Osteocyte (in vitro differentiated cells): ENCODE data around the gene PSME1. TPM values are rescaled to one million over a fixed set of nuclear protein-coding genes. Genes with fewer than 3 reads are reported as not detected.

ENCODE experiments used
- DNase-seq: peaks from one replicate; pipeline ENCODE4 v3.0.0; 2021; ENCODE audit warnings: mixed read lengths; ENCODE audit not compliant: unreplicated experiment; ENCODE audit errors: extremely low spot score
- H3K27ac Mint-ChIP-seq: one replicate; pipeline ENCODE4 v1.8.0; 2021; ENCODE audit warnings: mild to moderate bottlenecking, mixed read lengths; ENCODE audit not compliant: unreplicated experiment
- H3K27me3 Mint-ChIP-seq: one replicate; pipeline ENCODE4 v1.8.0; 2021; ENCODE audit warnings: mixed read lengths; ENCODE audit not compliant: unreplicated experiment
- H3K36me3 Mint-ChIP-seq: one replicate; pipeline ENCODE4 v1.8.0; 2021; ENCODE audit warnings: mixed read lengths; ENCODE audit not compliant: unreplicated experiment
- H3K4me1 Mint-ChIP-seq: one replicate; pipeline ENCODE4 v1.8.0; 2021; ENCODE audit warnings: mixed read lengths; ENCODE audit not compliant: unreplicated experiment
- H3K4me3 Mint-ChIP-seq: one replicate; pipeline ENCODE4 v1.8.0; 2021; ENCODE audit warnings: mild to moderate bottlenecking, moderate library complexity, mixed read lengths; ENCODE audit not compliant: unreplicated experiment
- H3K9me3 Mint-ChIP-seq: one replicate; pipeline ENCODE4 v1.8.0; 2021; ENCODE audit warnings: mixed read lengths; ENCODE audit not compliant: unreplicated experiment
- CTCF ChIP-seq: fragments of 200-600 bp; sonication (generic); IDR thresholded peaks from 2 replicates; pipeline ENCODE4 v1.5.0; 2021; ENCODE audit warnings: antibody characterized with exemption, mild to moderate bottlenecking, moderate library complexity
- total RNA-seq: library from RNA; stranded (reverse); gene quantifications from 2 replicates; pipeline ENCODE4 v1.2.1, GENCODE V29; 2021

The PSME1 gene
- total RNA-seq, 1 donor from 2014 or later, result 156 TPM

DNA sequence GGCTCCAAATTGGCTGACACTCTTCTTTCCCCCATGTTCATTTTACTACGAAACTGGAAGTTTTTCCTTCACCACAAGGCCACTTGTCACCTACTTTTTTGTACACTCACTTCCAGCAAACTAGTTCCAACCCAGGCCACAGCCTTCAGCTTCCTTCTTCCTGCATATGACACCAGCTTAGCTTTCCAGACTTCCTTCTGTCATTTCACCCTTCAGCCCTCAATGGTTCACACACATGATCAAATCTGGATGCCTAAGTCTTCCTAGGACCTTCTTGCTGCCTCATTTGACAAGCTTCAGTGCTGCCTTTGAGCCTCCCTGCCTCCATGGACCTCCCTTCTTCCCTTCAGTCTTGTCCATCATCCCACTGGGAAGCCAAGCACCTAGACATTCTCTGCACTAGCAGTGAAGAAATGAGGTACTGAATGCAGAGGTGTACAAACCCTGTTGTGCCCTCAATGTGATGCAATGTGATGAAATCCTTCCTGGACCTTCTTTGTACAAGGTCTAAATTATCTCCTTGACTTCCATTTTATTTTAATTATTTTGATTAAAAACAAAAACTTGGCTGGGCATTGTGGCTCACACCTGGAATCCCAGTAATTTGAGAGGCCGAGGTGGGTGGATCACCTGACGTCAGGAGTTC is 31.6 kb downstream of the PSME1 start:
- no peak for TF ChIP-seq CTCF
- H3K27ac Mint-ChIP-seq, result peak overlapping the region; percentile 63
- peaks cover 45% of the 10 kb centered on the region for H3K36me3 Mint-ChIP-seq
- DNase-seq, result no peak
- H3K4me1 Mint-ChIP-seq, result peaks cover 12% of the 10 kb centered on the region
- H3K27me3 Mint-ChIP-seq, result no peaks in the 10 kb centered on the region
- no peaks in the 10 kb centered on the region for H3K9me3 Mint-ChIP-seq
- H3K4me3 Mint-ChIP-seq, result no peak overlapping the region

DNA sequence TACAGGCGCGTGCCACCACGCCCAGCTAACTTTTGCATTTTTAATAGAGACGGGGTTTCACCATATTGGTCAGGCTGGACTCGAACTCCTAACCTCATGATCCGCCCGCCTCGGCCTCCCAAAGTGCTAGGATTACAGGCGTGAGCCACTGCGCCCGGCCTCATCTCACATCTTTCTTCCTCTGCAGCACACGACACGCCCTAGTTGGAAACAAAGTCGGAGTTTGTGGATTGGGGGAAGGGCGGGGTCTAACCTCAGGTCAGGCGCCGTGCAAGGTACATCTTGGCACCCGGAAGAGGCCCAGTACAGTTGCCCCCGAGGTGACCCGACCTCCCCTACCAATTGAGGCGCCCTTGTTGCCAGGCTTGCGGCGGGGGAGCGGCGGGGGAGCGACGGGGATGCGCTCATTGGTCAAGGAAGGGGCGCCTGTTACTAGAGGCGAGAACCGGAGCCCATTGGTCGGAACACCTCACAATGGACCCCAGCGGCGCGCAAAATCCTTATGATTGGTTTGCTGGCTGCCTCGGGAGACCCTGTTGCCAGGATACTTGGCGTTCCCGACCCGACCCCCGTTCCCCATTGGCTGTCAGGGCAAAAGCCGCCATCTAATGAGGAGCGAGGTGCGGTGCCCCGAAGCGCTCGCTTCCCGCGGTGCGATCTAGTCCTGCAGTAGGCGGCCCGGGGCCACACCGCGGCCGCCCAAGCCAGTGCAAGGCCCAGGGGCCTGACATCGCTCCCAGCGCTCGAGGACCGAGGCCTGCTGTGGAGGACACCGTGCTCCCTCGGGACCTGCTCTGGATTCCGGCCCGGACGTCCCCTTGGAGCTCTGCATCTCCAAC is 35.6 kb downstream of the PSME1 start, which contains the start of gene REC8:
Gene REC8, plus strand, starts transcription at position 659 of the 839 bp plus-strand sequence. CDS start 473 bp downstream, outside the sequence.
- Mint-ChIP-seq H3K27ac (no peak within 1 kb of the TSS), H3K9me3 (no peaks in the 10 kb centered on the region), H3K4me1 (peaks cover 4% of the 10 kb centered on the region), H3K36me3 (peaks cover 19% of the 10 kb centered on the region), H3K4me3 (peak within 1 kb of the TSS; percentile 12), H3K27me3 (no peaks in the 10 kb centered on the region)
- DNase-seq, result no peak
- TF ChIP-seq CTCF, result no peak

GRCh38 chr14:24172261-24172860 is 36.4 kb downstream of the PSME1 start:
- H3K4me3 Mint-ChIP-seq, result peak overlapping the region; percentile 10
- H3K27me3 Mint-ChIP-seq, result no peaks in the 10 kb centered on the region
- H3K4me1 Mint-ChIP-seq, result peaks cover 4% of the 10 kb centered on the region
- no peaks in the 10 kb centered on the region for H3K9me3 Mint-ChIP-seq
- peaks cover 21% of the 10 kb centered on the region for H3K36me3 Mint-ChIP-seq
- DNase-seq, result no peak
- H3K27ac Mint-ChIP-seq, result no peak overlapping the region
- no peak for TF ChIP-seq CTCF

GRCh38 chr14:24172871-24173281 is 36.9 kb downstream of the PSME1 start:
- no peak overlapping the region for H3K4me3 Mint-ChIP-seq
- peaks cover 17% of the 10 kb centered on the region for H3K36me3 Mint-ChIP-seq
- H3K27ac Mint-ChIP-seq, result no peak overlapping the region

More at GRCh38 chr14:24172871-24173281, 36.9 kb downstream of the PSME1 start:
- Mint-ChIP-seq H3K27me3 (no peaks in the 10 kb centered on the region), H3K9me3 (no peaks in the 10 kb centered on the region), H3K4me1 (peaks cover 4% of the 10 kb centered on the region)
- no peak for TF ChIP-seq CTCF
- no peak for DNase-seq
